Mucosa of descending colon (tissue), 3 donors: ENCODE results near the gene LHX8. TPM values are rescaled to one million over a fixed set of nuclear protein-coding genes. Genes with fewer than 3 reads are reported as not detected.

Experiments
- ATAC-seq: fragments of 200-7000 bp; cut with Tn5 transposase; one replicate; pipeline ENCODE4 v1.9.1; 2020; ENCODE audit warnings: mild to moderate bottlenecking, moderate library complexity
- DNase-seq, 3 donors: peaks; one replicate each; pipeline ENCODE4 v3.0.0-alpha.2; 2020
- H3K36me3 ChIP-seq: fragments of 200-600 bp; one replicate; pipeline ENCODE4 v1.8.0; 2021; ENCODE audit warnings: low read depth, mild to moderate bottlenecking
- H3K4me1 ChIP-seq: fragments of 200-600 bp; one replicate; pipeline ENCODE4 v1.8.0; 2021; ENCODE audit warnings: low read depth, mild to moderate bottlenecking
- H3K4me3 ChIP-seq: fragments of 200-600 bp; one replicate; pipeline ENCODE4 v1.8.0; 2021; ENCODE audit warnings: mild to moderate bottlenecking
- H3K9me3 ChIP-seq: fragments of 200-600 bp; one replicate; pipeline ENCODE4 v1.8.0; 2021; ENCODE audit warnings: mild to moderate bottlenecking
- intact Hi-C, 2 donors: fragments of 100-400 bp; cut with DNase I in 1 of 2; cut with micrococcal nuclease in 1 of 2; formaldehyde crosslinking; loops; one replicate each; pipeline versions ENCODE4 v1.11.0 to v1.11.1; 2022; cut with DNase I, micrococcal nuclease
- long read RNA-seq, 2 donors: library from polyadenylated mRNA; unstranded; transcript quantifications; one replicate each; pipeline ENCODE4 v2.0.0, GENCODE V29; 2019 to 2021
- total RNA-seq, 3 donors: library from RNA; stranded (reverse); fragmentation: NEBNext Ultra II Directional in 2 of 3; extraction: Animal tissue kit (Norgen Biotek cat#: 25700) in 2 of 3; gene quantifications; one replicate each; pipeline versions ENCODE4 v1.2.1 to v1.2.4, GENCODE V29; 2021 to 2023
- TF ChIP-seq, protein P1 (sequence below): fragments of 200-600 bp; IDR thresholded peaks from one replicate; pipeline ENCODE4 v1.8.0; 2022; ENCODE audit warnings: antibody characterized with exemption, mild to moderate bottlenecking
- donor health status: DM: no; HTN: no; CAD: no; lungs with moderate emphysema.
- donor health status: DM: no; HTN: no; CAD: no.
- donor health status: DM: no; HTN: yes; CAD: no.

The LHX8 gene
- not detected for total RNA-seq
- long read RNA-seq, donor 1, result 0 reads
- long read RNA-seq, donor 2, result 0 reads

GRCh38 chr1:75133750-75134646 lies at the start of gene LHX8:
Gene LHX8, plus strand, starts transcription at chr1:75134388. Its CDS starts 2,227 bp downstream, at chr1:75136615.
- no peak for ATAC-seq
- Histone ChIP-seq H3K4me3 (no peak within 1 kb of the TSS), H3K36me3 (no peaks in the 10 kb centered on the region), H3K9me3 (no peaks in the 10 kb centered on the region), H3K4me1 (peaks cover 13% of the 10 kb centered on the region)
- TF ChIP-seq, protein P1, sequence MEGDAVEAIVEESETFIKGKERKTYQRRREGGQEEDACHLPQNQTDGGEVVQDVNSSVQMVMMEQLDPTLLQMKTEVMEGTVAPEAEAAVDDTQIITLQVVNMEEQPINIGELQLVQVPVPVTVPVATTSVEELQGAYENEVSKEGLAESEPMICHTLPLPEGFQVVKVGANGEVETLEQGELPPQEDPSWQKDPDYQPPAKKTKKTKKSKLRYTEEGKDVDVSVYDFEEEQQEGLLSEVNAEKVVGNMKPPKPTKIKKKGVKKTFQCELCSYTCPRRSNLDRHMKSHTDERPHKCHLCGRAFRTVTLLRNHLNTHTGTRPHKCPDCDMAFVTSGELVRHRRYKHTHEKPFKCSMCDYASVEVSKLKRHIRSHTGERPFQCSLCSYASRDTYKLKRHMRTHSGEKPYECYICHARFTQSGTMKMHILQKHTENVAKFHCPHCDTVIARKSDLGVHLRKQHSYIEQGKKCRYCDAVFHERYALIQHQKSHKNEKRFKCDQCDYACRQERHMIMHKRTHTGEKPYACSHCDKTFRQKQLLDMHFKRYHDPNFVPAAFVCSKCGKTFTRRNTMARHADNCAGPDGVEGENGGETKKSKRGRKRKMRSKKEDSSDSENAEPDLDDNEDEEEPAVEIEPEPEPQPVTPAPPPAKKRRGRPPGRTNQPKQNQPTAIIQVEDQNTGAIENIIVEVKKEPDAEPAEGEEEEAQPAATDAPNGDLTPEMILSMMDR, result no peak
- no peak for DNase-seq
- intact Hi-C loops, result no loop called here

DNA sequence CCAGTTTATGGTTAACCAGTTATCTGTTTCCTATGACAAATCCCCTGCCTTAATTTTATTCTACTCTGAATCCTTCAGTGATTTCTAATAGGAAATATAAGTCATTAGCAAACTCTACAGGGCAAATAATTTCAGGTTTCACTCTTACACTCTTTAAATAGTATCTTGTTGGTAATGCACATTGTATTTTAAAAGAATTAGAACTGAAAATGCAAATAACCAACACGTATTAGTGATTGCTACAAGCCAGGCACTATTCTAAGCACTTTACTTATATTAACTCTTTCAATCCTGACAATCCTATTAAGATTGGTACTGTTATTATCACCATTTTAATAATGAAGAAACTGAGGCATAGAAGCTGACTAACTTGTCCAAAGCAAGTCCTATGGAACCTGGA lies 48.3 kb upstream of the LHX8 start:
- ATAC-seq, result no peak
- no peak overlapping the region for H3K4me3 ChIP-seq
- no peaks in the 10 kb centered on the region for H3K36me3 ChIP-seq
- TF ChIP-seq, protein P1, result no peak
- intact Hi-C loops, result no loop called here
- DNase-seq, result no peak
- H3K9me3 ChIP-seq, result no peaks in the 10 kb centered on the region
- H3K4me1 ChIP-seq, result no peaks in the 10 kb centered on the region

- ATAC-seq (no peak), DNase-seq (no peak)
- TF ChIP-seq, protein P1, result no peak
- H3K4me1 ChIP-seq, result no peaks in the 10 kb centered on the region
- intact Hi-C loops, result no loop called here
- no peaks in the 10 kb centered on the region for H3K36me3 ChIP-seq
- no peaks in the 10 kb centered on the region for H3K9me3 ChIP-seq
- no peak overlapping the region for H3K4me3 ChIP-seq
Observed at GRCh38 chr1:75087278-75087677, 46.9 kb upstream of the LHX8 start.

DNA sequence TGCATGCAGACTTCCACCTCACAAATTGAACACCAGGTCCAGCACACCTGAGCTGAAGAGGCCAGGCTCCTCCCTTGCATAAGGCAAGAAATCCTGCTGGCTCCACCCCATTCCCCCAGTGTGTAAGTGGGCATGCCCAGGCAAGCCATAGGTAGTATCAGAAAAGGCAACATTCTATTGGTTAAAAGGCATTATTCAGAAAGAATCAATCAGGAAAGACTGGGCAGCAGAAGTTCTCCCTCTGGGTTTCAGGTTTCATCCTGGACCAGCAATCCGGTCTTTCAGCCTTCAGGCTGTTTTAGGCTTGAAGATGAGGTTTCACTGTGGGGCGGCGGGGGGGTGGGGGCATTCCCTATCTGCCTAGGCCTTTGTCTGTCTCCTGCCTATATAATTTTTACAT lies 42.0 kb upstream of the LHX8 start:
- no peak overlapping the region for H3K4me3 ChIP-seq
- intact Hi-C loops, result no loop called here
- H3K4me1 ChIP-seq, result no peaks in the 10 kb centered on the region
- H3K9me3 ChIP-seq, result no peaks in the 10 kb centered on the region
- no peaks in the 10 kb centered on the region for H3K36me3 ChIP-seq
- TF ChIP-seq, protein P1, result no peak
- ATAC-seq (no peak), DNase-seq (no peak)

- no peak for DNase-seq
- no peak overlapping the region for H3K4me3 ChIP-seq
- no peak for ATAC-seq
- no peaks in the 10 kb centered on the region for H3K9me3 ChIP-seq
- TF ChIP-seq, protein P1, result no peak
- no peaks in the 10 kb centered on the region for H3K4me1 ChIP-seq
- no peaks in the 10 kb centered on the region for H3K36me3 ChIP-seq
- intact Hi-C loops, result no loop called here
Observed at GRCh38 chr1:75097654-75098053, 36.5 kb upstream of the LHX8 start.
